ENCODE results near the gene PRSS53. TPM values are rescaled to one million over a fixed set of nuclear protein-coding genes. Genes with fewer than 3 reads are reported as not detected.
"Not testable (repeated sequence)": the region's sequence is repeated elsewhere in the genome, so short reads cannot be mapped to it uniquely, and the experiment has no call there.

PRSS53 gene
- total RNA-seq, 2 experiments from 2014 or later = 5.5 to 8.6 TPM

GRCh38 chr16:31106509-31107464, 18.0 kb upstream of the PRSS53 start:
- Mint-ChIP-seq H3K4me1 (ENCODE audit: low read depth) (peaks cover 34% of the 10 kb centered on the region), H3K9me3 (no peaks in the 10 kb centered on the region), H3K4me3 (peak overlapping the region; percentile 81), H3K36me3 (ENCODE audit: low read depth) (peaks cover 14% of the 10 kb centered on the region), H3K27ac (peak overlapping the region; percentile 90), H3K27me3 (no peaks in the 10 kb centered on the region)
- ATAC-seq (no peak), DNase-seq (no peak)
- ChIA-PET POLR2A (interaction anchor here (1.6 to 2.8 kb wide), 4 partner anchors 10 to 73 kb away, joined by 3 to 15 read pairs (median 6); partner anchors contain the start of genes FUS, KAT8 and VKORC1), CTCF (interaction anchor here (1.0 to 1.9 kb wide), 3 partner anchors 33 to 37 kb away, joined by 3 to 9 read pairs (median 5); partner anchors contain the start of genes ZNF646 and ZNF668)
- no peak for TF ChIP-seq CTCF (IDR thresholded peaks at IDR 0.05)
- intact Hi-C loops (cut with micrococcal nuclease) = no loop called here

GRCh38 chr16:31105677-31106213, 17.0 kb upstream of the PRSS53 start:
- ATAC-seq (peak; percentile 79), DNase-seq (peak; percentile 94)
- ChIA-PET POLR2A (no interaction called here), CTCF (no interaction called here)
- H3K9me3 Mint-ChIP-seq = no peaks in the 10 kb centered on the region
- TF ChIP-seq CTCF (IDR thresholded peaks at IDR 0.05) = peak; percentile 91
- no peaks in the 10 kb centered on the region for H3K27me3 Mint-ChIP-seq
- peak overlapping the region; percentile 60 for H3K27ac Mint-ChIP-seq
- peak overlapping the region; percentile 47 for H3K4me3 Mint-ChIP-seq
- peaks cover 33% of the 10 kb centered on the region for H3K4me1 Mint-ChIP-seq (ENCODE audit: low read depth)
- intact Hi-C loops (cut with micrococcal nuclease) = no loop called here
- H3K36me3 Mint-ChIP-seq (ENCODE audit: low read depth) = peaks cover 13% of the 10 kb centered on the region

- H3K27ac Mint-ChIP-seq; intact Hi-C loops (cut with micrococcal nuclease): not testable (repeated sequence)
These were observed 12.3 kb upstream of the PRSS53 start for GRCh38 chr16:31100876-31101641.

GRCh38 chr16:31099860-31100638, 11.3 kb upstream of the PRSS53 start:
- POLR2A ChIA-PET = interaction anchor here (0.7 to 2.1 kb wide), 3 partner anchors 17 to 26 kb away, joined by 3 to 5 read pairs (median 5); partner anchors contain the start of genes KAT8, ZNF646 and ZNF668
- no peak for DNase-seq
- no peak for TF ChIP-seq CTCF (IDR thresholded peaks at IDR 0.05)
- Mint-ChIP-seq H3K4me3 (no peak overlapping the region), H3K36me3 (ENCODE audit: low read depth) (no peaks in the 10 kb centered on the region), H3K27me3 (no peaks in the 10 kb centered on the region), H3K4me1 (ENCODE audit: low read depth) (peaks cover 8% of the 10 kb centered on the region), H3K9me3 (no peaks in the 10 kb centered on the region), H3K27ac (no peak overlapping the region)
- no peak for ATAC-seq
- CTCF ChIA-PET = interaction anchor here (1.0 to 2.8 kb wide), 2 partner anchors 42 to 146 kb away, joined by 4 to 11 read pairs; no protein-coding TSS in a partner anchor
- intact Hi-C loops (cut with micrococcal nuclease) = no loop called here

More at GRCh38 chr16:31100876-31101641, 12.3 kb upstream of the PRSS53 start:
- H3K27me3 Mint-ChIP-seq; DNase-seq; H3K36me3 Mint-ChIP-seq (ENCODE audit: low read depth); H3K4me1 Mint-ChIP-seq (ENCODE audit: low read depth); H3K4me3 Mint-ChIP-seq; H3K9me3 Mint-ChIP-seq; ATAC-seq: not testable (repeated sequence)
- CTCF ChIA-PET = interaction anchor here (2.8 kb wide), 1 partner anchor 41 kb away, joined by 11 read pairs; no protein-coding TSS in a partner anchor
- POLR2A ChIA-PET = interaction anchor here (0.5 to 0.8 kb wide), 2 partner anchors 27 to 683 kb away, joined by 3 read pairs; partner anchors contain the start of gene ZNF646

Measured in activated CD8-positive, alpha-beta T cell treated with anti-CD3 and anti-CD28 coated beads for 36 hours (primary cell).